SK-N-SH (cell line): ENCODE measurements around the gene PDILT. TPM values are rescaled to one million over a fixed set of nuclear protein-coding genes. Genes with fewer than 3 reads are reported as not detected.

Experiments used
- CTCF ChIA-PET: fragments of 300-600, 350-600 bp; formaldehyde crosslinking; extraction: SDS; loops from one replicate; lab custom pipeline; 2021; lab: Yijun Ruan, JAX
- POLR2A ChIA-PET: fragments of 350-600 bp; sonication (Branson Sonifier 250); formaldehyde crosslinking; extraction: SDS; loops from one replicate; lab custom pipeline; 2020; ENCODE audit warnings: antibody characterized with exemption, inconsistent platforms; lab: Yijun Ruan, JAX
- DNase-seq: peaks from one replicate; pipeline ENCODE4 v3.0.0; 2012
- H2AFZ ChIP-seq: fragments of 200-600 bp; sonication (generic); 2 replicates; pipeline ENCODE4 v1.8.1; 2016; ENCODE audit warnings: antibody characterized with exemption, mild to moderate bottlenecking, low read depth
- H3F3A ChIP-seq: fragments of 200-600 bp; sonication (generic); replicated peaks from 2 replicates; pipeline ENCODE3; 2016; ENCODE audit warnings: antibody characterized with exemption, mild to moderate bottlenecking; ENCODE audit not compliant: insufficient read depth
- H3K27ac ChIP-seq, 2 experiments: fragments of 200-500 bp in 1 of 2; fragments of 200-600 bp in 1 of 2; sonication (Bioruptor generic) in 1 of 2; sonication (generic), shearing (Covaris generic) in 1 of 2; 2 replicates each; pipeline versions ENCODE4 v1.5.1 to v1.6.1; 2014 to 2016; ENCODE audit warnings: low read depth in 2 of 2, inconsistent platforms in 1 of 2, low read length in 1 of 2, mild to moderate bottlenecking in 1 of 2, mixed read lengths in 1 of 2
- H3K27me3 ChIP-seq: fragments of 200-600 bp; sonication (generic), shearing (Covaris generic); 2 replicates; pipeline ENCODE4 v1.6.1; 2016; ENCODE audit warnings: mixed run types; ENCODE audit not compliant: insufficient read depth
- H3K36me3 ChIP-seq, 2 experiments: fragments of 200-500 bp in 1 of 2; fragments of 200-600 bp in 1 of 2; sonication (Bioruptor generic) in 1 of 2; sonication (generic) in 1 of 2; replicated peaks in 1 of 2; 2 replicates each; pipeline versions ENCODE3 to v1.5.1; 2014 to 2016; ENCODE audit warnings: low read length in 1 of 2, mild to moderate bottlenecking in 1 of 2; ENCODE audit not compliant: insufficient read depth in 2 of 2, control insufficient read depth in 1 of 2
- H3K4me1 ChIP-seq, 2 experiments: fragments of 200-500 bp in 1 of 2; fragments of 200-600 bp in 1 of 2; sonication (Bioruptor generic) in 1 of 2; sonication (generic), shearing (Covaris generic) in 1 of 2; 2 replicates each; pipeline versions ENCODE4 v1.5.1 to v1.6.1; 2014 to 2016; ENCODE audit warnings: low read depth in 1 of 2, low read length in 1 of 2, mixed run types in 1 of 2; ENCODE audit not compliant: insufficient read depth in 2 of 2, control insufficient read depth in 1 of 2
- H3K4me2 ChIP-seq: fragments of 200-600 bp; sonication (generic), shearing (Covaris generic); 2 replicates; pipeline ENCODE4 v1.6.1; 2017; ENCODE audit warnings: mixed run types
- H3K4me3 ChIP-seq, 2 experiments: fragments of 200-500 bp in 1 of 2; fragments of 200-600 bp in 1 of 2; sonication (Bioruptor generic) in 1 of 2; sonication (generic), shearing (Covaris generic) in 1 of 2; 2 replicates each; pipeline versions ENCODE4 v1.5.1 to v1.8.1; 2014 to 2016; ENCODE audit warnings: low read depth in 2 of 2, inconsistent platforms in 1 of 2, low read length in 1 of 2, mild to moderate bottlenecking in 1 of 2, mixed read lengths in 1 of 2, moderate library complexity in 1 of 2
- H3K79me2 ChIP-seq: fragments of 200-600 bp; sonication (generic); 2 replicates; pipeline ENCODE4 v1.8.1; 2017; ENCODE audit warnings: mild to moderate bottlenecking; ENCODE audit not compliant: insufficient read depth
- H3K9ac ChIP-seq: fragments of 200-600 bp; sonication (generic); 2 replicates; pipeline ENCODE4 v1.6.1; 2017; ENCODE audit warnings: mixed run types
- H3K9me2 ChIP-seq: fragments of 200-600 bp; sonication (generic); 2 replicates; pipeline ENCODE4 v1.6.1; 2017; ENCODE audit warnings: mixed run types
- H3K9me3 ChIP-seq: fragments of 200-600 bp; sonication (generic); 2 replicates; pipeline ENCODE4 v1.6.1; 2017; ENCODE audit warnings: mixed run types, mild to moderate bottlenecking, moderate library complexity
- H4K20me1 ChIP-seq: fragments of 200-600 bp; sonication (generic); 2 replicates; pipeline ENCODE4 v1.6.1; 2017; ENCODE audit warnings: mild to moderate bottlenecking, mixed run types; ENCODE audit not compliant: insufficient read depth
- CHD2 ChIP-seq: fragments of 150-350 bp; IDR thresholded peaks from 2 replicates; pipeline ENCODE4 v1.6.1; 2018; ENCODE audit warnings: low read length; ENCODE audit not compliant: partially characterized antibody
- CTCF ChIP-seq: fragments of 200-600 bp; sonication (generic); IDR thresholded peaks from 2 replicates; pipeline ENCODE4 v1.6.1; 2017; ENCODE audit warnings: antibody characterized with exemption, mild to moderate bottlenecking, moderate library complexity
- EP300 ChIP-seq, 2 experiments: IDR thresholded peaks; 2 replicates each; pipeline versions ENCODE4 v1.4.0 to v1.6.1; 2012; ENCODE audit warnings: borderline replicate concordance in 1 of 2, low read depth in 1 of 2, low read length in 1 of 2
- EZH2phosphoT487 ChIP-seq: fragments of 200-600 bp; sonication (generic); IDR thresholded peaks from 2 replicates; pipeline ENCODE4 v1.6.1; 2017; ENCODE audit warnings: low read depth, mixed run types, mild to moderate bottlenecking, antibody characterized with exemption, moderate library complexity, borderline replicate concordance
- FOSL2 ChIP-seq: IDR thresholded peaks from 2 replicates; pipeline ENCODE4 v1.4.0; 2012; ENCODE audit warnings: low read depth, mild to moderate bottlenecking, moderate library complexity, borderline replicate concordance
- FOXM1 ChIP-seq: IDR thresholded peaks from 2 replicates; pipeline ENCODE4 v1.4.0; 2012; ENCODE audit warnings: low read depth, mild to moderate bottlenecking
- GABPA ChIP-seq: IDR thresholded peaks from 2 replicates; pipeline ENCODE4 v1.4.0; 2012; ENCODE audit warnings: low read depth, mild to moderate bottlenecking
- IRF3 ChIP-seq: fragments of 150-350 bp; IDR thresholded peaks from 2 replicates; pipeline ENCODE4 v1.6.1; 2016; ENCODE audit warnings: mild to moderate bottlenecking, low read depth, low read length
- JUND ChIP-seq: IDR thresholded peaks from 2 replicates; pipeline ENCODE4 v1.4.0; 2012
- MAX ChIP-seq: IDR thresholded peaks from 2 replicates; pipeline ENCODE4 v1.4.0; 2012; ENCODE audit warnings: low read depth
- MEF2A ChIP-seq: IDR thresholded peaks from 2 replicates; pipeline ENCODE4 v1.4.0; 2012; ENCODE audit warnings: low read depth, borderline replicate concordance
- MXI1 ChIP-seq: IDR thresholded peaks from 2 replicates; pipeline ENCODE4 v1.6.1; 2012; ENCODE audit warnings: mild to moderate bottlenecking, low read depth, low read length, improper control_type of control experiment
- PBX3 ChIP-seq: IDR thresholded peaks from 2 replicates; pipeline ENCODE4; 2012
- RCOR1 ChIP-seq: fragments of 150-350 bp; IDR thresholded peaks from 2 replicates; pipeline ENCODE4 v1.6.1; 2017; ENCODE audit warnings: antibody characterized with exemption, low read length
- REST ChIP-seq: IDR thresholded peaks from 2 replicates; pipeline ENCODE4 v1.6.1; 2012; ENCODE audit warnings: mild to moderate bottlenecking, low read depth, low read length, moderate library complexity
- SIN3A ChIP-seq: IDR thresholded peaks from 2 replicates; pipeline ENCODE4 v1.6.1; 2012; ENCODE audit warnings: low read depth, mild to moderate bottlenecking, low read length, moderate library complexity, borderline replicate concordance
- USF2 ChIP-seq: fragments of 150-350 bp; IDR thresholded peaks from 2 replicates; pipeline ENCODE4 v1.6.1; 2017; ENCODE audit warnings: antibody characterized with exemption, low read length, low read depth, borderline replicate concordance
- YY1 ChIP-seq: IDR thresholded peaks from 2 replicates; pipeline ENCODE4 v1.4.0; 2012; ENCODE audit warnings: low read depth, mild to moderate bottlenecking
- WGBS: methylation state at CpG from one replicate; pipeline ENCODE4 v1.1.6; 2017; ENCODE audit warnings: low lambda C conversion rate; 5-methylcytosine and 5-hydroxymethylcytosine counted together
- polyA plus RNA-seq, 3 experiments: library from polyadenylated mRNA; depleted of rRNA; stranded (reverse); fragments of >200 nt; gene quantifications; 2 replicates each; pipeline ENCODE4 v1.2.3, GENCODE V29; 2012

PDILT gene
- polyA plus RNA-seq, 1 of the 3 experiments (the other 2 are of a cell fraction), result not detected

- Histone ChIP-seq H3K27ac (no peak overlapping the region), H3K27me3 (no peaks in the 10 kb centered on the region), H4K20me1 (no peaks in the 10 kb centered on the region), H3K9ac (no peak overlapping the region), H3K79me2 (no peaks in the 10 kb centered on the region), H3K36me3 (no peaks in the 10 kb centered on the region), H3K9me3 (no peaks in the 10 kb centered on the region), H3K9me2 (no peaks in the 10 kb centered on the region), H3K4me1 (no peaks in the 10 kb centered on the region), H2AFZ (no peak overlapping the region), H3K4me3 (no peak overlapping the region), H3F3A (no peaks in the 10 kb centered on the region), H3K4me2 (no peak overlapping the region)
- ChIA-PET POLR2A (no interaction called here), CTCF (no interaction called here)
- DNase-seq, result no peak
- TF ChIP-seq PBX3, result no peak
- TF ChIP-seq YY1, result no peak
- no peak for TF ChIP-seq MEF2A
- TF ChIP-seq SIN3A, result no peak
- no peak for TF ChIP-seq CTCF
- TF ChIP-seq FOSL2, result no peak
- TF ChIP-seq REST, result no peak
- TF ChIP-seq GABPA, result no peak
- no peak for TF ChIP-seq EZH2phosphoT487
Observed at GRCh38 chr16:20320592-20320991, 83.9 kb downstream of the PDILT start.

GRCh38 chr16:20320178-20320577 lies 84.4 kb downstream of the PDILT start:
- ChIA-PET POLR2A (no interaction called here), CTCF (interaction anchor here (1.2 kb wide), 1 partner anchor 413 kb away, joined by 5 read pairs; no protein-coding TSS in a partner anchor)
- H3K27ac ChIP-seq, result no peak overlapping the region
- H3K36me3 ChIP-seq, result no peaks in the 10 kb centered on the region
- no peak overlapping the region for H3K4me2 ChIP-seq
- no peaks in the 10 kb centered on the region for H3K9me3 ChIP-seq
- H3K4me1 ChIP-seq, result no peaks in the 10 kb centered on the region
- no peak overlapping the region for H3K4me3 ChIP-seq
- H3F3A ChIP-seq, result no peaks in the 10 kb centered on the region
- H3K9me2 ChIP-seq, result no peaks in the 10 kb centered on the region
- no peaks in the 10 kb centered on the region for H3K27me3 ChIP-seq
- H3K79me2 ChIP-seq, result no peaks in the 10 kb centered on the region
- H2AFZ ChIP-seq, result no peak overlapping the region
- no peaks in the 10 kb centered on the region for H4K20me1 ChIP-seq
- H3K9ac ChIP-seq, result no peak overlapping the region
- DNase-seq, result no peak
- 13% methylated on average over 2 of the region's 2 CpGs for WGBS
- no peak for TF ChIP-seq EP300 (IDR thresholded peaks at IDR 0.05; ENCODE audit: borderline replicate concordance in 1 of 2, low read depth in 1 of 2, low read length in 1 of 2)
- TF ChIP-seq MXI1, result no peak
- TF ChIP-seq MAX, result no peak
- no peak for TF ChIP-seq FOXM1
- no peak for TF ChIP-seq JUND
- no peak for TF ChIP-seq IRF3
- TF ChIP-seq USF2, result no peak
- TF ChIP-seq RCOR1, result no peak
- TF ChIP-seq CHD2, result no peak
- no peak for TF ChIP-seq FOSL2
